SKM-1 (cell line): ENCODE results near the gene CYP2A6.
"Not testable (repeated sequence)": the region's sequence is repeated elsewhere in the genome, so short reads cannot be mapped to it uniquely, and the experiment has no call there.

ENCODE experiments used
- DNase-seq: peaks from one replicate; lab custom pipeline; 2025; ENCODE audit not compliant: unreplicated experiment; lab: John Stamatoyannopoulos, UW

CYP2A6 gene, protein sequence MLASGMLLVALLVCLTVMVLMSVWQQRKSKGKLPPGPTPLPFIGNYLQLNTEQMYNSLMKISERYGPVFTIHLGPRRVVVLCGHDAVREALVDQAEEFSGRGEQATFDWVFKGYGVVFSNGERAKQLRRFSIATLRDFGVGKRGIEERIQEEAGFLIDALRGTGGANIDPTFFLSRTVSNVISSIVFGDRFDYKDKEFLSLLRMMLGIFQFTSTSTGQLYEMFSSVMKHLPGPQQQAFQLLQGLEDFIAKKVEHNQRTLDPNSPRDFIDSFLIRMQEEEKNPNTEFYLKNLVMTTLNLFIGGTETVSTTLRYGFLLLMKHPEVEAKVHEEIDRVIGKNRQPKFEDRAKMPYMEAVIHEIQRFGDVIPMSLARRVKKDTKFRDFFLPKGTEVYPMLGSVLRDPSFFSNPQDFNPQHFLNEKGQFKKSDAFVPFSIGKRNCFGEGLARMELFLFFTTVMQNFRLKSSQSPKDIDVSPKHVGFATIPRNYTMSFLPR

DNA sequence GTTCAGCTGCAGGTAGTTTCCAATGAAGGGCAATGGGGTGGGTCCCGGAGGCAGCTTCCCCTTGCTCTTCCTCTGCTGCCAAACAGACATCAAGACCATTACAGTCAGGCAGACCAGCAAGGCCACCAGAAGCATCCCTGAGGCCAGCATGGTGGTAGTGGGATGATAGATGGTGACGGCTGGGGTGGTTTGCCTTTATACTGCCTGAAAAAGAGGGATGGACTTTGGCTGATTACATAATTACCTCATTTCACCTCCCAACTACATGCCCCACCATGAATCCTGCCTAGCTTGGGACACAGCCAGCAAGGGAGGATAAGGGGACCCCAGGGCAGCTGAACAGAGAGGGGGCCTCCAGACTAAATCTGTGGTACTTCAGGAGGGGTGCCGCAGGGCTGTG, at the start of gene CYP2A6:
Gene CYP2A6 (minus strand): TSS at position 171 of the 400 bp plus-strand sequence. CDS start 21 bp downstream, at position 150.
- DNase-seq: not testable (repeated sequence)

- peak; percentile 72 for DNase-seq
These were observed 49.7 kb upstream of the CYP2A6 start for GRCh38 chr19:40899964-40900363.

DNA sequence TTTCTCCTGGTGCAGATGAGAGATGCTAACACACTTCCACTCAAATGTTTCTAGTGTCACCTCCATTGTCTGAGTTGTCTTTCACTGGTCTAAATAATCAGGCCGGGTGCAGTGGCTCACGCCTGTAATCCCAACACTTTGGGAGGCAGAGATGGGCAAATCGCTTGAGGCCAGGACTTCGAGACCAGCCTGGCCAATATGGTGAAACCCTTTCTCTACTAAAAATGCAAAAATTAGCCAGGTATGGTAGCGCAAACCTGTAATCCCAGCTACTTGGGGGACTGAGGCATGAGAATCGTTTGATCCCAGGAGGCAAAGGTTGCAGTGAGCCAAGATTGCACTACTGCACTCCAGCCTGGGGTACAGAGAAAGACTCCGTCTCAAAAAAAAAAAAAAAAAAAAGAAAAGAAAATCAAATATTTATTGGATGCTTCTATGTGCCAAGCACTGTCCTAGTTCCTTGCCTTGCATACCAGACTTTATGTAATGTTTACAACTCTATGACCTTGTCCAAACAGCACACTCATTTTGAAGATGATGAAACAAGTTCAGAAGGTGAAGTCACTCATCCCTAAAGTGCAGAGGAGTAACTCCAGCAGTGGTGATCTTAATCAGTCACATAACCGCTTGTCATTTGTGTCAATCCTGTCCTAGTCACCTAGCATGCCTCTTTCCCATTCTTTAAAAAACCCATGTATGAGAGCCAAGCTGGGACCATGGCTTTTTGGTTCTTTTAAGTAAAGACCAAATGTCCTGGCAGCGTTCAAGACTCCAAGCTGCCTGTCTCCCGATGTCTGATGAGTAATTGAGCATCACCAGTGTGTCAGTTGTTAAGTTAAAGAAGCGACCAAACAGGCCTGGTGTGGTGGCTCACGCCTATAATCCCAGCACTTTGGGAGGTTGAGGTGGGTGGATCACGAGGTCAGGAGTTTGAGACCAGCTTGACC, 46.9 kb upstream of the CYP2A6 start:
- not testable (repeated sequence) for DNase-seq

- DNase-seq: no peak
These were observed 46.2 kb upstream of the CYP2A6 start for GRCh38 chr19:40896418-40896796.

GRCh38 chr19:40893112-40893511, 42.9 kb upstream of the CYP2A6 start:
- no peak for DNase-seq

GRCh38 chr19:40889366-40889765, 39.1 kb upstream of the CYP2A6 start:
- no peak for DNase-seq

- no peak for DNase-seq
These were observed 37.9 kb upstream of the CYP2A6 start for GRCh38 chr19:40888191-40888590.

- not testable (repeated sequence) for DNase-seq
These were observed 34.1 kb upstream of the CYP2A6 start for GRCh38 chr19:40884187-40884931.

DNA sequence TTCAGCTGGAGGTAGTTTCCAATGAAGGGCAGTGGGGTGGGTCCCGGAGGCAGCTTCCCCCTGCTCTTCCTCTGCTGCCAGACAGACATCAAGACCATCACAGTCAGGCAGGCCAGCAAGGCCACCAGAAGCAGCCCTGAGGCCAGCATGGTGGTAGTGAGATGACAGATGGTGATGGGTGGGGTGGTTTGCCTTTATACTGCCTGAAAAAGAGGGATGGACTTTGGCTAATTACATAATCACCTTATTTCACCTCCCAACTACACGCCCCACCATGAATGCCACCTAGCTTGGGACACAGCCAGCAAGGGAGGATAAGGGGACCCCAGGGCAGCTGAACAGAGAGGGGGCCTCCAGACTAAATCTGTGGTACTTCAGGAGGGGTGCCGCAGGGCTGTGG, 31.8 kb upstream of the CYP2A6 start, which contains the start of gene CYP2A7:
Gene CYP2A7 (minus strand): TSS at position 170 of the 400 bp plus-strand sequence. CDS start 21 bp downstream, at position 149.
- DNase-seq: not testable (repeated sequence)

DNA sequence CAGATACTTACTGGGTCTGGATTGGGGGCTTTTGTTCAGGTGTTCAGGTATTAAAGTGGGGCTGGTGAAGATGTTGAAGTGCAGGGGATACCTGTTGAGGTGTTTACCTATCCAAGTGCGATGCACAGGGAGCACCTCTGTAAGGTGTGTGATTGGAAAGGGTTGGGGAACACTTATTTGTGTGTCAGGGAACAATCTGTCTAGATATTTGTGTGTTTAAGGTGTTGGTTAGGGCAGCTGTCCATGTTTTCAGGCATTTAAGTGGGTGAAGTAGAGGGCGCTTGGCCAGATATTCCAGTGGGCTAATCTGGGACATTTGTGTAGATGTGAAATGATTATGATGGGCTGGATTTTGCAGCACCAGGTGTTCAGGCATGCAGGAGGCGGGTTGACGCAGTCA, 29.1 kb upstream of the CYP2A6 start:
- not testable (repeated sequence) for DNase-seq

DNA sequence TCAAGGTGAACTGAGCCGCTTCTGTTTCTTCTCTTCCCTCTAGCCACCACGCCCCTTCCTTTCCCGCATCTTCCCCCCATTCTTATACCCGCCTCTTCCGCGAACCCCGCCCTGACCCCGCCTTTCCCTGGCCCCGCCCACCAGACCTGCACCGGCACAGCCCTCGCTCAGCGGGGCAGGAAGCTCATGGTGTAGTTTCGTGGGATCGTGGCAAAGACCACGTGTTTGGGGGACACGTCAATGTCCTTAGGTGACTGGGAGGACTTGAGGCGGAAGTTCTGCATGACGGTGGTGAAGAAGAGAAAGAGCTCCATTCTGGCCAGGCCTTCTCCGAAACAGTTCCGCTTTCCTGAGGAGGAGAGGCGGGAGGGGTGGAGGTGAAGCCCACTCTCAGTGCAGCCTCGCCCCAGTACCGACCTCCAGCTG, 25.3 kb upstream of the CYP2A6 start:
- peak; percentile 32 for DNase-seq

GRCh38 chr19:40874874-40875273, 24.6 kb upstream of the CYP2A6 start:
- not testable (repeated sequence) for DNase-seq

GRCh38 chr19:40873873-40874272, 23.6 kb upstream of the CYP2A6 start:
- not testable (repeated sequence) for DNase-seq

DNA sequence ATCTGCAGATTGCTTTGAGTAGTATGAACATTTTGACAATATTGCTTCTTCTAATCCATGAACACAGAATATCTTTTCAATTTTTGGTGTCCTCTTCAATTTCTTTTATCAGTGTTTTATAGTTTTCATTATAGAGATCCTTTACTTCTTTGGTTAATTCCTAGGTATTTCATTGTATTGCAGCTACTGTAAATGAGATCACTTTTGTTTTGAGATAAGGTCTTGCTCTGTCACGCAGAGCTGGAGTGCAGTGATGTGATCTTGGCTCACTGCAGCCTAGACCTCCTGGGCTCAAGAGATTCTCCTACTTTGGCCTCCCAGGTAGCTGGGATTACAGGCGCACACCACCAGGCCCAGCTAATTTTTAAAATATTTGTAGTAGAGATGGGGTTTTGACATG, 22.0 kb upstream of the CYP2A6 start:
- DNase-seq: no peak

- no peak for DNase-seq
These were observed 17.5 kb upstream of the CYP2A6 start for GRCh38 chr19:40867701-40868100.

GRCh38 chr19:40864739-40865496, 14.7 kb upstream of the CYP2A6 start:
- DNase-seq: not testable (repeated sequence)

- DNase-seq: no peak
These were observed 12.5 kb upstream of the CYP2A6 start for GRCh38 chr19:40862785-40863184.

- DNase-seq: no peak
These were observed 12.1 kb upstream of the CYP2A6 start for GRCh38 chr19:40862333-40862732.

- no peak for DNase-seq
These were observed 7.9 kb upstream of the CYP2A6 start for GRCh38 chr19:40858109-40858508.
